Inferior parietal cortex (tissue), 1 donor: Measurements from ENCODE around the gene ST6GALNAC4.
A peak's percentile ranks its signal among the peaks of the same experiment; 100 is the strongest.

Experiments used
- DNase-seq: peaks from one replicate; pipeline ENCODE4 v3.0.0-alpha.2; 2016; ENCODE audit errors: extremely low spot score

Gene ST6GALNAC4

DNA sequence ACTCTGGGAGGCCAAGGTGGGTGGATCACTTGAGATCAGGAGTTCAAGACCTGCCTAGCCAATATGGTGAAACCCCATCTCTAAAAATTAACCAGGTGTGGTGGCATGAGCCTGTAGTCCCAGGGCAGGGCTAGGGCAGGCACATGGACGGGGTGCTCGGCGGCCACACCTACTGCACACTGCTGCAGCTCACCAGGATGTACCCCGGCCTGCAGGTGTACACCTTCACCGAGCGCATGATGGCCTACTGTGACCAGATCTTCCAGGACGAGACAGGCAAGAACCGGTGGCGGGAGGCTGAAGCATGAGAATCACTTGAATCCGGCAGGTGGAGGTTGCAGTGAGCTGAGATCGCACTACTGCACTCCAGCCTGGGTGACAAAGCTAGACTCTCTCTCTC, 3.2 kb downstream of the ST6GALNAC4 start:
- DNase-seq: no peak

DNA sequence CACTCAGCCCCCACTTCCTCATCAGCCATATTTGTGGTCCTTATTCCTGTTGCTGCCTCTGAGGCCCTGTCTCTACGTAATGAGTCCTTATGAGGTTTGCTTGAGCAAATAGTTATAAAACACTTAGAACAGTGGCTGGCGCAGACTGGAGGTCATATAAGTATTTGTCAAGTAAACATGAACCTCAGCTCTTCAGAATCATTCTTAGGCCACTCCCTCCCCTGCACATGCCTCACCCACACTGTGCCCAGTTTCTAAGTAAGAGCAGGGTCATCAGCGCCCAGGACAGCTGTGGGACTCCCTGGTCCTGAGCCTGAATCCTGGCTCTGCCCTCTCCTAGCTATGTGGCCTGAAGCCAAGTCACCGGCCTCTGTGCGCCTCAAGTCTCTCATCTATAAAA, 4.0 kb downstream of the ST6GALNAC4 start:
- DNase-seq: no peak

GRCh38 chr9:127912296-127912695, 4.5 kb downstream of the ST6GALNAC4 start:
- no peak for DNase-seq

- DNase-seq: peak; percentile 38
Measured at GRCh38 chr9:127910613-127911205, 6.1 kb downstream of the ST6GALNAC4 start.

GRCh38 chr9:127909839-127910273, 7.0 kb downstream of the ST6GALNAC4 start:
- no peak for DNase-seq

GRCh38 chr9:127908660-127908926, 8.2 kb downstream of the ST6GALNAC4 start:
- no peak for DNase-seq

- no peak for DNase-seq
Measured at GRCh38 chr9:127907867-127908659, 8.8 kb downstream of the ST6GALNAC4 start.

DNA sequence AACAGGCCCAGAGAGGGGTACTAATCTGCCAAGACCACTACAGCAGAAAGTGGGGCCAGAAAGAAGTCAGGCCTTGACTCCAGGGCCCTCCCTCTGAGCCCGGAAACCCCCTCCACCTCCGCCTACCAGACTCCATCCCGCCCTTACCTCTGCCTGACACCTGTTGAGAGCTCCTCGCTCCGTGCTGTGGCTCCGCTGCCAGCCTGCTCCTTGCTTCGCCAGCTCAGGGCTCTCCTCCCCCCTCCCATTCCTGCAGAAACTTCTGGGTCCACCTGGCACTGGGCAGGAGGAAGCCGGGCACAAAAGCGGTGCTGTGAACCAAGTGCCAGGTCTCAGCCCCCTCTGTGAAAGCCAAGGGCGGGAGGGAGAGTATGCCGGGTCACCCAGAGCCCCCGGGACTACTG, 11.1 kb downstream of the ST6GALNAC4 start:
- DNase-seq: no peak

DNA sequence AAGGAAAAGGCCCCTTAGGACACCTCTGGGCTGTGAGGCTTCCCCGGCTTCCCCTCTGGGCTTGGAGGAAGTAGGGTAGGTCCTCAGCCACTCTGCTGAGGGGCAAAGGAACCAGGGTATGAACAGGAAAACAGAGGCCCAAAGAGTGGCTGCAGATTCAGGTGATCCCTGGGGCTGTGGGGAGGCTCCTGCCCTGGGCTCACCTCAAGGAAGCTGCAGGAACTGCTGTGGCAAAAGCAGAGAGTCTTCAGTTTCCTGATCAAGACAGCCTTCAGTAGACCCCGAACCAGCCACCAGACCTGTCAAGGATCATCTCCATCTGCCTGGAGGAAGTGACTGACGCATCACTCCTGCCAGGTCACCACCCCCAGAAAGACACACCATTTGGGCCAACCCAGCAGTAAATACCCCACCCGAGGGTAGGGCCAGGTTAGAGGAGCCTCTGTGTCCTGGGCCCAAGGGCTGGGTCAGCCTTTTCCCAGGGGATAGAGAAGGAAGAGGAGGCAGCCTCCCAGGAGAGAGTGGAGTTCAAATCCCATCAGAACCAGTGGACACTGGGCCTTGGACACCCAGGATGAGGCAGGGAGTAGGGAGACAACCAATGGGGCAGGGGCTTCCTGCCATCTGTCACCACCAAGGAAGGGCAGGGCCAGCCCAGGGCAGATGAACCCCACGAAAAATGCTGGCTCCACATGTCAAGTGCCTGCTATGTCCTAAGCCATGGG, 11.7 kb downstream of the ST6GALNAC4 start:
- no peak for DNase-seq

DNA sequence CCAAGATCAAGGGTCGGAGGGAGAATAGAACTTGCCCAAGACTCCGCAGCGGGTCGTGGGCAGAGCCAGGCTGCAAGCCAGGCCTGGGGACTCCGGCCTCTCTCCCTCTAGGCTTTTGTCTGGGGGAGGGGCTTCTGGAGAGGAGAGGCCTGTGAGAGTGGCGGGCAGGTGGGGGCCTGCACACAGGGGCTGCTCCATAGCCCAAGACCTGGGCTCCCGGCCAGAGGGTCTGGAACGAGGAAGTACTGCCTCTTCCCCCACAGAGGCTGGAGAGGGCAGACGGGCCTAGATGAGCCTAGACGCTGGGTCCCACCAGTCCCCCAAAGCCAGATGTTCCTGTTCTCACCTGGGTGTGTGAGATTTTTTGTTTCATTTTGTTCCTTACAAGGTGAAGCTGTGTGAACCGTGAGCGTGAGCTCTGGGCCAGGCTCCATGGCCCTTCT, 12.3 kb downstream of the ST6GALNAC4 start:
- no peak for DNase-seq

- no peak for DNase-seq
Measured at GRCh38 chr9:127903557-127904475, 13.0 kb downstream of the ST6GALNAC4 start.

GRCh38 chr9:127899128-127899943, 17.5 kb downstream of the ST6GALNAC4 start, which contains the start of gene ST6GALNAC6:
Gene ST6GALNAC6, minus strand, starts transcription at chr9:127899603. Its CDS starts 1,622 bp downstream, at chr9:127897981.
- DNase-seq: peak; percentile 75

DNA sequence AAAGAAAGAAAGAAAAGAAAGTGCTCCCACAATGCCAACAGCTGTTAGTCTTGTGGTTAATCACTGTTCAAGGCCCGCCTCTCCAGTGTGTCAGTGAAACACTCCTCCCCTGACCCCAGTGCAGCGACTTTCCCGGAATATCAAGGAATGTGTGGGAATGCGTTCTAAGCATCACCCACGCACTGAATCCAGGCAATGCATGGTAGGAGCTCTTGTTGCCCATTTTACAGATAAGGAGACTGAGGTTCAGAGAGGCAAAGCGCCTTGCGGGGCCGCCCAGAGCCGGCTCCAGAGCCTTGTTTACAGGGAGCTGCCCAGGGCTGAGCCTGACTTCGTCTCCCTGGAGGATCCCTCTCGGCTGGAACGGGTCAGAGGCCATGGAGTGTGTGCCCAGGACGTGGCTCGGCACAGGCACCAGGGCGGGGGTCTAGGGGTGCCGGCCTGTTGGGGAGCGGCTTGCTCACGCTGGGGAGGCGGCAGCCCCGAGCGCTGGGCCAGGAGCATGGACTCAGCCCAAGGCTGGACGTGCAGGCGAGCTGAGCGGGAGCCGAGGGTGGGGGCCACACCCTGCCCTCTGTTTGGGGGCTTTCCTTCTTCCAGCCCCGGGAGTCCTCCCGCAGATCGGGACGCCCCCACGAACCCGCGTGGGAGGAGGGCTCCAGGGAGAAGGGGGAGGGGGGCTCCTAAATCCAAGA, 18.3 kb downstream of the ST6GALNAC4 start:
- no peak for DNase-seq

- no peak for DNase-seq
Measured at GRCh38 chr9:127897193-127897692, 19.6 kb downstream of the ST6GALNAC4 start.

GRCh38 chr9:127896395-127897192, 20.2 kb downstream of the ST6GALNAC4 start:
- no peak for DNase-seq

- no peak for DNase-seq
Measured at GRCh38 chr9:127895811-127896210, 21.0 kb downstream of the ST6GALNAC4 start.

GRCh38 chr9:127893392-127893791, 23.4 kb downstream of the ST6GALNAC4 start:
- no peak for DNase-seq

DNA sequence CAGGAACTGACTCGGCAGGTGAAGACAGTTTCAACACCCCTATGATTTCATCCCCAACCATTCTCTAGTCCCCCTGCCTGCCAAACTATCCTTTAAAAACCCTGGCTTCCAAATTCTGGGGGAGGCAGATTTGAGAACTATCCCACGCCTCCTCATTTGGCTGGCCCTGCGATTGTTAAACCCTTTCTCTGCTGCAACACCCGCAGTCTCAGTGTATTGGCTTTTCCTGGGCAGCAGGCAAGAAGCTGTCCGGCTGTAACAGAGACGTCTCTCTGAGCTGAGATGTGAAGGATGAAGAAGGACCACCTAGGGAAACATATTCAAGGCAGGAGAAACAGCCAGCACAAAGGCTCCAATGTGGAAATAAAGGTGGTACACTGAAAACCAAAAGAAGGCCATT, 24.0 kb downstream of the ST6GALNAC4 start:
- no peak for DNase-seq

GRCh38 chr9:127890053-127890452, 26.8 kb downstream of the ST6GALNAC4 start:
- no peak for DNase-seq
